H1 (cell line): ENCODE results near the gene BARHL2. TPM values are rescaled to one million over a fixed set of nuclear protein-coding genes. Genes with fewer than 3 reads are reported as not detected.

Source experiments
- CTCF ChIA-PET: fragments of 300-600 bp; sonication (Branson Sonifier 250); formaldehyde crosslinking; loops from one replicate; lab custom pipeline; 2021; ENCODE audit not compliant: partially characterized antibody; lab: Charles Lee
- POLR2A ChIA-PET: fragments of 300-600 bp; sonication (Branson Sonifier 250); formaldehyde crosslinking; loops from one replicate; lab custom pipeline; 2021; ENCODE audit warnings: inconsistent platforms; ENCODE audit not compliant: partially characterized antibody; lab: Charles Lee
- DNase-seq, 2 experiments: peaks; one replicate each; pipeline versions ENCODE4 v3.0.0 to v3.0.0-alpha.2; 2010 to 2022; ENCODE audit warnings: low spot score in 2 of 2, low read depth in 1 of 2, mixed read lengths in 1 of 2
- FAIRE-seq: peaks from 2 replicates; lab custom pipeline; 2011; peaks lifted over from hg19 to GRCh38; lab: Jason Lieb, UNC
- H2AFZ ChIP-seq: 2 replicates; pipeline ENCODE4 v1.8.1; 2012; ENCODE audit warnings: low read length, inconsistent platforms
- H2AK5ac ChIP-seq: 2 replicates; pipeline ENCODE4 v1.6.1; 2013; ENCODE audit warnings: low read depth, low read length
- H2BK120ac ChIP-seq: replicated peaks from 2 replicates; pipeline ENCODE3; 2013; ENCODE audit warnings: low read depth, low read length, inconsistent platforms
- H2BK12ac ChIP-seq: 2 replicates; pipeline ENCODE4 v1.6.1; 2013; ENCODE audit warnings: low read depth, low read length
- H2BK15ac ChIP-seq: 2 replicates; pipeline ENCODE4 v1.6.1; 2013; ENCODE audit warnings: low read length
- H2BK20ac ChIP-seq: 2 replicates; pipeline ENCODE4 v1.6.1; 2013; ENCODE audit warnings: low read length
- H2BK5ac ChIP-seq: 2 replicates; pipeline ENCODE4 v1.6.1; 2013; ENCODE audit warnings: low read depth, low read length
- H3K14ac ChIP-seq: 2 replicates; pipeline ENCODE4 v1.6.1; 2013; ENCODE audit warnings: inconsistent platforms; ENCODE audit not compliant: insufficient read length
- H3K18ac ChIP-seq: 2 replicates; pipeline ENCODE4 v1.6.1; 2013; ENCODE audit warnings: low read length; ENCODE audit errors: extremely low read depth
- H3K23ac ChIP-seq: 2 replicates; pipeline ENCODE4 v1.6.1; 2013; ENCODE audit warnings: inconsistent platforms; ENCODE audit not compliant: insufficient read length
- H3K23me2 ChIP-seq: 2 replicates; pipeline ENCODE4 v1.6.1; 2013; ENCODE audit warnings: low read depth, low read length
- H3K27ac ChIP-seq: 2 replicates; pipeline ENCODE4 v1.6.1; 2011; ENCODE audit warnings: low read depth, low read length, inconsistent platforms
- H3K27me3 ChIP-seq, 4 experiments: replicated peaks in 1 of 4; 1 replicate in 1 of 4; 2 replicates in 3 of 4; pipeline versions ENCODE4 v1.6.1 to v1.8.1; 2011 to 2013; ENCODE audit warnings: low read length in 3 of 4, mild to moderate bottlenecking in 3 of 4, inconsistent platforms in 2 of 4, mixed read lengths in 2 of 4, moderate library complexity in 1 of 4; ENCODE audit not compliant: control insufficient read depth in 3 of 4, insufficient read depth in 3 of 4; ENCODE audit errors: extremely low read depth in 1 of 4
- H3K36me3 ChIP-seq, 4 experiments: 2 replicates each; pipeline versions ENCODE4 v1.6.1 to v1.8.1; 2011 to 2013; ENCODE audit warnings: mild to moderate bottlenecking in 4 of 4, low read length in 3 of 4, moderate library complexity in 2 of 4, control low read depth in 1 of 4, inconsistent platforms in 1 of 4; ENCODE audit not compliant: insufficient read depth in 4 of 4, control insufficient read depth in 2 of 4
- H3K4ac ChIP-seq: replicated peaks from 2 replicates; pipeline ENCODE3; 2013; ENCODE audit warnings: low read length, low read depth, mixed read lengths, inconsistent platforms; ENCODE audit not compliant: insufficient read length
- H3K4me1 ChIP-seq, 4 experiments: replicated peaks in 1 of 4; 1 replicate in 1 of 4; 2 replicates in 3 of 4; pipeline versions ENCODE4 v1.6.1 to v1.8.1; 2011 to 2013; ENCODE audit warnings: low read length in 3 of 4, inconsistent platforms in 2 of 4, mixed read lengths in 1 of 4; ENCODE audit not compliant: insufficient read depth in 4 of 4, control insufficient read depth in 3 of 4
- H3K4me2 ChIP-seq, 2 experiments: 2 replicates each; pipeline versions ENCODE4 v1.6.1 to v1.8.1; 2011 to 2013; ENCODE audit warnings: low read depth in 2 of 2, low read length in 2 of 2, control low read depth in 1 of 2, inconsistent platforms in 1 of 2, mild to moderate bottlenecking in 1 of 2; ENCODE audit not compliant: insufficient read depth in 1 of 2
- H3K4me3 ChIP-seq, 4 experiments: fragments of 200-600, 300-600 bp in 1 of 4; sonication (generic), shearing (Covaris generic), sonication (Bioruptor Twin) in 1 of 4; 2 replicates each; pipeline versions ENCODE4 v1.5.1 to v1.8.1; 2011 to 2016; ENCODE audit warnings: low read length in 4 of 4, low read depth in 3 of 4, control low read depth in 2 of 4, inconsistent platforms in 2 of 4, mild to moderate bottlenecking in 2 of 4, mixed read lengths in 1 of 4, moderate library complexity in 1 of 4; ENCODE audit not compliant: insufficient read depth in 2 of 4; ENCODE audit errors: extremely low read depth in 1 of 4
- H3K56ac ChIP-seq: replicated peaks from 2 replicates; pipeline ENCODE3; 2013; ENCODE audit warnings: low read depth, mild to moderate bottlenecking, mixed read lengths, low read length, inconsistent platforms; ENCODE audit not compliant: insufficient read length
- H3K79me1 ChIP-seq: 2 replicates; pipeline ENCODE4 v1.6.1; 2013; ENCODE audit warnings: low read depth, low read length, control low read depth
- H3K79me2 ChIP-seq, 2 experiments: 2 replicates each; pipeline versions ENCODE4 v1.6.1 to v1.8.1; 2012 to 2013; ENCODE audit warnings: low read length in 2 of 2, mild to moderate bottlenecking in 2 of 2, inconsistent platforms in 1 of 2; ENCODE audit not compliant: insufficient read depth in 2 of 2, control insufficient read depth in 1 of 2
- H3K9ac ChIP-seq, 4 experiments: replicated peaks in 1 of 4; 1 replicate in 1 of 4; 2 replicates in 3 of 4; pipeline versions ENCODE4 v1.6.1 to v1.8.1; 2011 to 2013; ENCODE audit warnings: low read depth in 3 of 4, low read length in 3 of 4, control low read depth in 2 of 4, mild to moderate bottlenecking in 2 of 4, moderate library complexity in 2 of 4, inconsistent platforms in 1 of 4; ENCODE audit errors: extremely low read depth in 1 of 4
- H3K9me3 ChIP-seq, 2 experiments: 2 replicates each; pipeline versions ENCODE4 v1.6.1 to v1.8.1; 2012 to 2013; ENCODE audit warnings: mild to moderate bottlenecking in 2 of 2, moderate library complexity in 2 of 2, control low read depth in 1 of 2, inconsistent platforms in 1 of 2, low read depth in 1 of 2, low read length in 1 of 2, mixed read lengths in 1 of 2; ENCODE audit not compliant: insufficient read depth in 2 of 2
- H4K20me1 ChIP-seq, 2 experiments: replicated peaks in 1 of 2; 2 replicates each; pipeline versions ENCODE3 to v1.8.1; 2011 to 2013; ENCODE audit warnings: inconsistent platforms in 2 of 2, low read length in 2 of 2, mild to moderate bottlenecking in 1 of 2; ENCODE audit not compliant: insufficient read depth in 2 of 2, control insufficient read depth in 1 of 2
- H4K5ac ChIP-seq: 2 replicates; pipeline ENCODE4 v1.6.1; 2013; ENCODE audit warnings: low read length, low read depth, mixed read lengths, inconsistent platforms; ENCODE audit not compliant: insufficient read length
- H4K8ac ChIP-seq: 2 replicates; pipeline ENCODE4 v1.8.0; 2013; ENCODE audit warnings: mild to moderate bottlenecking, moderate library complexity, low read length, inconsistent platforms; ENCODE audit not compliant: insufficient read depth; ENCODE audit errors: extremely low read depth
- H4K91ac ChIP-seq: replicated peaks from 2 replicates; pipeline ENCODE3; 2013; ENCODE audit warnings: low read length, mixed read lengths, inconsistent platforms; ENCODE audit not compliant: insufficient read length
- EGR1 ChIP-seq: IDR thresholded peaks from 2 replicates; pipeline ENCODE4 v1.6.1; 2011; ENCODE audit warnings: low read depth, low read length, borderline replicate concordance
- GABPA ChIP-seq: IDR thresholded peaks from 2 replicates; pipeline ENCODE4 v1.6.1; 2011; ENCODE audit warnings: mild to moderate bottlenecking, low read length, moderate library complexity, borderline replicate concordance; ENCODE audit not compliant: insufficient read depth
- MAX ChIP-seq: IDR thresholded peaks from 2 replicates; pipeline ENCODE4 v1.6.1; 2012; ENCODE audit warnings: inconsistent platforms
- NANOG ChIP-seq: IDR thresholded peaks from 2 replicates; pipeline ENCODE4 v1.6.1; 2011; ENCODE audit warnings: low read length, low read depth, mild to moderate bottlenecking, inconsistent platforms; ENCODE audit not compliant: insufficient read depth, poor library complexity, severe bottlenecking
- POLR2A ChIP-seq, 2 experiments: IDR thresholded peaks; 1 replicate in 1 of 2; 2 replicates in 1 of 2; pipeline ENCODE4 v1.6.1; 2011; ENCODE audit warnings: low read depth in 2 of 2, low read length in 2 of 2, mild to moderate bottlenecking in 2 of 2; ENCODE audit errors: control extremely low read depth in 1 of 2
- RFX5 ChIP-seq: IDR thresholded peaks from 2 replicates; pipeline ENCODE4 v1.6.1; 2011; ENCODE audit warnings: low read depth, low read length, improper control_type of control experiment, borderline replicate concordance
- RNF2 ChIP-seq: fragments of 200-900, 300-1000 bp; sonication (generic); IDR thresholded peaks from 2 replicates; pipeline ENCODE4 v1.7.1; 2016; ENCODE audit warnings: borderline replicate concordance, low read depth, mild to moderate bottlenecking, antibody characterized with exemption, low read length; ENCODE audit not compliant: poor library complexity, severe bottlenecking; ENCODE audit errors: missing control alignments
- SAP30 ChIP-seq: fragments of 300-600 bp; sonication (generic); IDR thresholded peaks from 2 replicates; pipeline ENCODE4 v1.7.1; 2012; ENCODE audit warnings: low read length, moderate library complexity, mild to moderate bottlenecking, inconsistent platforms; ENCODE audit not compliant: insufficient read depth, insufficient replicate concordance
- SIN3A ChIP-seq, 2 experiments: IDR thresholded peaks in 1 of 2; conservative IDR thresholded peaks in 1 of 2; 2 replicates each; pipeline ENCODE4 v1.6.1; 2011 to 2012; ENCODE audit warnings: low read length in 2 of 2, improper control_type of control experiment in 1 of 2, low read depth in 1 of 2, mild to moderate bottlenecking in 1 of 2
- SP4 ChIP-seq: IDR thresholded peaks from 2 replicates; pipeline ENCODE4 v1.6.1; 2012; ENCODE audit warnings: low read length, inconsistent platforms
- TBP ChIP-seq: IDR thresholded peaks from 2 replicates; pipeline ENCODE4 v1.6.1; 2011; ENCODE audit warnings: low read depth, low read length, improper control_type of control experiment
- TCF12 ChIP-seq: IDR thresholded peaks from 2 replicates; pipeline ENCODE4 v1.6.1; 2011; ENCODE audit warnings: low read depth, mild to moderate bottlenecking, low read length
- WGBS, 2 experiments: shearing (Covaris generic) in 1 of 2; methylation state at CpG; one replicate each; pipeline versions ENCODE4 v1.1.6 to v1.1.7; 2013 to 2015; ENCODE audit warnings: low lambda C conversion rate in 2 of 2, mixed read lengths in 2 of 2, inconsistent platforms in 1 of 2, low coverage in 1 of 2, missing lambda C conversion rate in 1 of 2; ENCODE audit not compliant: insufficient replicate concordance in 2 of 2, insufficient coverage in 1 of 2, insufficient read length in 1 of 2; ENCODE audit errors: extremely low coverage in 1 of 2, missing lambda C conversion rate in 1 of 2; 5-methylcytosine and 5-hydroxymethylcytosine counted together
- polyA plus RNA-seq, 7 experiments: library from polyadenylated mRNA; depleted of rRNA in 3 of 7; stranded (reverse) in 5 of 7; unstranded in 2 of 7; fragments of >200 nt in 5 of 7; fragments of 200-250 nt in 2 of 7; gene quantifications; 1 replicate in 5 of 7; 2 replicates in 1 of 7; 4 replicates in 1 of 7; pipeline versions ENCODE4 v1.2.1 to v1.2.3, GENCODE V29; 2011 to 2013; ENCODE audit warnings: missing spikeins in 2 of 7, mixed read lengths in 2 of 7
- total RNA-seq: library from RNA; stranded (reverse); fragmentation: NEBNext Ultra II Directional; extraction: Animal tissue kit (Norgen Biotek cat#: 25700); gene quantifications from 2 replicates; pipeline ENCODE4 v1.2.1, GENCODE V29; 2021

The BARHL2 gene
- total and polyA plus RNA-seq, 2 of the 8 experiments (the other 6 are each of a cell fraction or from before 2014, with no cell fraction given) = 0.15 TPM; not detected in 1

- no peak overlapping the region for H3K4ac ChIP-seq
- H2AFZ ChIP-seq = no peak overlapping the region
- H3K14ac ChIP-seq = no peak overlapping the region
- peaks cover 21 to 28% of the 10 kb centered on the region in 2 experiments for H4K20me1 ChIP-seq
- peaks cover 3% of the 10 kb centered on the region; the same call in 1 of the 2 replicates for H3K23me2 ChIP-seq
- H2BK12ac ChIP-seq = no peak overlapping the region
- H3K4me3 ChIP-seq = no peak overlapping the region
- H2BK120ac ChIP-seq = no peak overlapping the region
- H4K91ac ChIP-seq = no peak overlapping the region
- H2BK15ac ChIP-seq = no peak overlapping the region
- H3K27ac ChIP-seq = no peak overlapping the region
- DNase-seq (no peak), FAIRE-seq (no peak)
- peaks cover 78 to 95% (median 90%) of the 10 kb centered on the region in 4 experiments for H3K27me3 ChIP-seq
- H3K9me3 ChIP-seq = no peaks in the 10 kb centered on the region
- CTCF ChIA-PET = interaction anchor here (0.6 to 4.7 kb wide), 11 partner anchors 8 to 358 kb away, joined by 3 to 18 read pairs (median 4); no protein-coding TSS in a partner anchor
- POLR2A ChIA-PET = interaction anchor here (0.7 to 1.6 kb wide), 3 partner anchors 12 to 214 kb away, joined by 3 to 4 read pairs (median 3); no protein-coding TSS in a partner anchor
- H4K8ac ChIP-seq = no peak overlapping the region
- H2BK20ac ChIP-seq = no peak overlapping the region
- H3K79me1 ChIP-seq = no peaks in the 10 kb centered on the region
- H3K4me2 ChIP-seq = no peak overlapping the region
- no peak overlapping the region for H3K18ac ChIP-seq
- H2AK5ac ChIP-seq = no peak overlapping the region
- no peak overlapping the region for H4K5ac ChIP-seq
- no peaks in the 10 kb centered on the region for H3K36me3 ChIP-seq
- no peak overlapping the region for H3K23ac ChIP-seq
- no peak overlapping the region for H3K9ac ChIP-seq
- no peaks in the 10 kb centered on the region for H3K79me2 ChIP-seq
- H3K4me1 ChIP-seq = peaks cover 10 to 32% (median 22%) of the 10 kb centered on the region in 4 experiments
- no peak overlapping the region for H3K56ac ChIP-seq
- no peak overlapping the region for H2BK5ac ChIP-seq
- 15% methylated on average over 6 of the region's 6 CpGs; no CpG with 5 or more reads in 1 of the 2 experiments for WGBS, 2 experiments
- TF ChIP-seq RNF2 = peak; percentile 81
- TF ChIP-seq RFX5 = no peak
- TF ChIP-seq EGR1 = no peak
- TF ChIP-seq POLR2A (IDR thresholded peaks at IDR 0.05; ENCODE audit: control extremely low read depth in 1 of 2, low read depth in 2 of 2, low read length in 2 of 2) = no peak
- no peak for TF ChIP-seq SP4
- TF ChIP-seq TBP = no peak
- TF ChIP-seq MAX = no peak
- 0 out of 2 replicates have a peak, but pooled peaks have one; percentile 13 for TF ChIP-seq TCF12
- no peak for TF ChIP-seq GABPA
- TF ChIP-seq SAP30 = no peak
- TF ChIP-seq SIN3A (conservative IDR thresholded peaks at IDR 0.05 in 1 of 2, IDR thresholded peaks at IDR 0.05 in 1 of 2; ENCODE audit: low read depth in 1 of 2, low read length in 2 of 2) = no peak
- no peak for TF ChIP-seq NANOG
Observed at GRCh38 chr1:90708236-90708786, 8.8 kb downstream of the BARHL2 start.
